Measurements from ENCODE around the gene RELCH.

The RELCH gene

GRCh38 chr18:62345909-62346308, 158.9 kb downstream of the RELCH start:
- no peak for DNase-seq

- DNase-seq = no peak
These were observed 159.5 kb downstream of the RELCH start for GRCh38 chr18:62346333-62347088.

DNA sequence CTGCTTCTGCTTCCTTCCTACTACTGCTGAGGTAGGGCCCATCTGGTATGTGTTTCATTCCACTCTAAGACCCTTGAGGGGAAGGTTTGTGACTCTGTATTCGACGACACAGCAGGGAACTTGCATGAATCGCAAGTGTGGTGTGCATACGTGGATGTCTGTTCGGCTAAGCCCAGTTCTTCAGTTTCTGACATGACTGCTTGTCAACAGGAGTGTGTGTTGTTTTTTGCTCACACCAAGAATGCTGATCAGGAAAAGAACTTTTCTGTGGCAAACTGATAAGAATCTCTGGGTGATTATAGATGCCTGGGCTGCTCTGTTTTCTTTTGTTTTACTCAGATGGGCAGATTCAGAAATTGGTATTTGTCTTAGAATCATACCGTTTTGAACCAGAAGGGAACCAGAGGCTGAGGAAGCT, 160.0 kb downstream of the RELCH start:
- no peak for DNase-seq

GRCh38 chr18:62348474-62348873, 161.4 kb downstream of the RELCH start:
- no peak for DNase-seq

DNA sequence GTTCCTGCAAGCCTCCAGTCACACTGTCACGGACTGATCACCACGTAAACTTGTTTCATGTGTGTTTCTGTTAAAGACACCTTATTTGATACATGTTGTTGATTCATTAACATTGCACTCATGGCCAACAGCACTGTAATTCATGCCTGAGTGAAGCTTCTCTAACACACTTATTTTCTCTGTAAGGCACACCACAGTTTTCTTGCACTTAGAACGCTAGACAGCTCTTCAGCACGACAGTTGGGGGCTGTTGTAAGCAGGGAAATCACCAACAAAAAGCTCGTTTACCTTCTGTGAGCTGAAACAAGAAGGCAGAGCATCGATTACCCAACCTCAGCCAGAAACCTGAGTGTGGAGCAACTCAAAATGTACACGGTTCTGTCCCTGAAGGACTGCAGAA, 166.1 kb downstream of the RELCH start:
- no peak for DNase-seq

- no peak for DNase-seq
These were observed 167.1 kb downstream of the RELCH start for GRCh38 chr18:62354151-62354550.

DNA sequence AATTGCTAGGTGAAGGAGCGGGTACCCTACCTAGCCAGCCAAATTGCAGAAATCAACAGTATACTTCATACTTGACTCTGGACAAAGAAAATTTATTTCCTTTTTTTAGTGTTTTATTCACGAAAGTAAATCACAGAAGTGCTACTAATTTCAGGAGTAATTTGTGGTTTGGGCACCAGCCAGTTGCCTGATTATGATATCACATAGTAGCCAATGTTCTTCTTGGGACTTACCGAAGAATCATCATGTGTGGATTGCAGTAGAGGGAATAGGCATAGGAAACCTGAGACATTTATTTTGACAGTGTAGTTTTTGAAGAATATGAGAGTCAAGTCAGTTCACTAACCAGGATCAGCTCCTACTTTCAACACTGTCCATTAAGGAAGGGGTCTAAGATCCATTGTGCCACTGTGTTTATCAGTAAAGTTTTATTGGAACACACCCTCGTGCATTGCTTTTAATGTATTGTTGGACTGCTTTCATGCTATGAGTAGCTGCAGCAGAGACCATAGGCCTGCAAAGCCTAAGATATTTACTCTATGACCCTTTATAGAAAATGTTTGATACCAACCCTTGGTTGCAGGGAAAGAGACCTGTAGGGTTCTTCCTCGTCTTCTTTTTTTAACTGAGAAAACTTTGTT, 170.1 kb downstream of the RELCH start:
- DNase-seq = no peak

Data from activated CD4-positive, CD25-positive, alpha-beta regulatory T cell treated with anti-CD3 and anti-CD28 coated beads, Interleukin-2, amount 50 U/mL, for 72 hours (primary cell).